ENCODE data around the gene CAPG. TPM values are rescaled to one million over a fixed set of nuclear protein-coding genes. Genes with fewer than 3 reads are reported as not detected.

CAPG gene
- polyA plus RNA-seq, 1 donor from 2014 or later: not detected

- Histone ChIP-seq H3K9me2 (ENCODE audit: insufficient read depth, low read length) (no peaks in the 10 kb centered on the region), H3K4me3 (ENCODE audit: low read length) (no peak overlapping the region), H3K36me3 (ENCODE audit: insufficient read depth, low read length) (no peaks in the 10 kb centered on the region), H3K4me2 (ENCODE audit: low read length) (no peak overlapping the region), H3K27me3 (ENCODE audit: insufficient read depth, low read depth, low read length) (no peaks in the 10 kb centered on the region), H3K27ac (ENCODE audit: low read length) (no peak overlapping the region), H2AFZ (ENCODE audit: low read depth, low read length) (no peak overlapping the region), H3K9ac (ENCODE audit: low read length) (no peak overlapping the region), H3F3A (ENCODE audit: insufficient read depth, low read length, poor library complexity, severe bottlenecking) (no peaks in the 10 kb centered on the region), H3K9me3 (ENCODE audit: low read length) (no peaks in the 10 kb centered on the region), H4K20me1 (ENCODE audit: insufficient read depth) (no peaks in the 10 kb centered on the region), H3K79me2 (replicated peaks; ENCODE audit: insufficient read depth, low read length) (no peaks in the 10 kb centered on the region)
- TF ChIP-seq REST (IDR thresholded peaks at IDR 0.05; ENCODE audit: borderline replicate concordance) (no peak), TAF1 (IDR thresholded peaks at IDR 0.05; ENCODE audit: low read depth) (no peak), CTCF (IDR thresholded peaks at IDR 0.05; ENCODE audit: poor library complexity, severe bottlenecking) (no peak), MXI1 (conservative IDR thresholded peaks at IDR 0.05; ENCODE audit: poor library complexity, severe bottlenecking) (no peak), EZH2 (IDR thresholded peaks at IDR 0.05; ENCODE audit: borderline replicate concordance, insufficient read depth, low read length, poor library complexity, severe bottlenecking) (no peak), RAD21 (conservative IDR thresholded peaks at IDR 0.05) (no peak), POLR2AphosphoS5 (IDR thresholded peaks at IDR 0.05) (no peak), EP300 (conservative IDR thresholded peaks at IDR 0.05; ENCODE audit: poor library complexity, severe bottlenecking) (no peak), SMC3 (conservative IDR thresholded peaks at IDR 0.05; ENCODE audit: poor library complexity) (no peak)
These were observed 14.2 kb downstream of the CAPG start for GRCh38 chr2:85395912-85396475.

GRCh38 chr2:85394976-85395375, 15.2 kb downstream of the CAPG start:
- Histone ChIP-seq H3K9me2 (ENCODE audit: insufficient read depth, low read length) (no peaks in the 10 kb centered on the region), H3K36me3 (ENCODE audit: insufficient read depth, low read length) (no peaks in the 10 kb centered on the region), H3K9me3 (ENCODE audit: low read length) (no peaks in the 10 kb centered on the region), H4K20me1 (ENCODE audit: insufficient read depth) (no peaks in the 10 kb centered on the region), H2AFZ (ENCODE audit: low read depth, low read length) (no peak overlapping the region), H3K9ac (ENCODE audit: low read length) (no peak overlapping the region), H3K27ac (ENCODE audit: low read length) (no peak overlapping the region), H3K4me2 (ENCODE audit: low read length) (no peak overlapping the region), H3K4me3 (ENCODE audit: low read length) (no peak overlapping the region), H3F3A (ENCODE audit: insufficient read depth, low read length, poor library complexity, severe bottlenecking) (no peaks in the 10 kb centered on the region), H3K27me3 (ENCODE audit: insufficient read depth, low read depth, low read length) (no peaks in the 10 kb centered on the region), H3K79me2 (replicated peaks; ENCODE audit: insufficient read depth, low read length) (no peaks in the 10 kb centered on the region)
- TF ChIP-seq EP300 (conservative IDR thresholded peaks at IDR 0.05; ENCODE audit: poor library complexity, severe bottlenecking) (no peak), REST (IDR thresholded peaks at IDR 0.05; ENCODE audit: borderline replicate concordance) (no peak), MXI1 (conservative IDR thresholded peaks at IDR 0.05; ENCODE audit: poor library complexity, severe bottlenecking) (no peak), SMC3 (conservative IDR thresholded peaks at IDR 0.05; ENCODE audit: poor library complexity) (no peak), POLR2AphosphoS5 (IDR thresholded peaks at IDR 0.05) (no peak), RAD21 (conservative IDR thresholded peaks at IDR 0.05) (no peak), CTCF (IDR thresholded peaks at IDR 0.05; ENCODE audit: poor library complexity, severe bottlenecking) (no peak), EZH2 (IDR thresholded peaks at IDR 0.05; ENCODE audit: borderline replicate concordance, insufficient read depth, low read length, poor library complexity, severe bottlenecking) (no peak), TAF1 (IDR thresholded peaks at IDR 0.05; ENCODE audit: low read depth) (no peak)
